ENCODE data around the gene PHF21B.
"Not testable (repeated sequence)": the region's sequence is repeated elsewhere in the genome, so short reads cannot be mapped to it uniquely, and the experiment has no call there.

The PHF21B gene

DNA sequence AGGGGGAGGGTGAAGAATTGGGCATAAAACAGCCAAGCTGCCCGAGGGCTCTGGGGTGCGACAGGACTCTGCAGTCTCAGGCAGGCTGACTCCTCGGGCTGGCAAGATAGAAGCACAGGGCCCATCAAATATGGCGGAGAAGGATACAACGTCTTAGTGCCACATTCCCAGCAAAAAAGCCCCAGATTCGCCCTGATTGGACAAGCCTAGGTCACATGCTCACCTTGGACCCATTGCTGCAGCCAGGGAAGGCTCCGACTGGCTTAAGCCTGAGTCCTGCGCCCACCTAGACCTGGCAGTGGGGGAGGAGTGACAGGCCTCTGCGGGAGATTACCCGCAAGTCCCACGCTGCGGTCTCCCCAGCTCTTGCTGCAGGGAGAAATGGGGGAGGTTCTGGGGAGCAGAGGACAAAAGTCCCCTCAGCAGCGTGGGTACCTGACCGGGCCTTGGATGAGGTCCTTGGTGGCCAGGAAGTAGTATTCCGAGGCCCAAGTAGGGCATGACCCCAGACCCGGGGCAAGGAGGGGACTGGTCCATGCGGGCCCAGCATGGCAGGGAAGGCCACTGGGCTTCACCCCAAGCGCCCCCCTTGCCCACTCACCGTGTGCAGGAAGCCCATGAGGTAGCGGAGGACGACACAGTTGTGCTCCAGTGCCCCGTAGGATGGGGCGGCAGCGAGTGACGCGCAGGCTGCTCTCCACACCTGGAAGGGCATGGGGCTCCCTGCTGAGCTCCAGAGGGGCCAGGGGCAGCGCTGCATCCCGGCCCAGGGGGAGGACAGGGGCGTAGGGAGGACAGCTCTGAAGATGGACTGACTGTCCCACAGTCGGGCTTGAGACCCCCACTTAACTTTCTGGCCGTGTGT is 144.4 kb downstream of the PHF21B start:
- no peak for DNase-seq

DNA sequence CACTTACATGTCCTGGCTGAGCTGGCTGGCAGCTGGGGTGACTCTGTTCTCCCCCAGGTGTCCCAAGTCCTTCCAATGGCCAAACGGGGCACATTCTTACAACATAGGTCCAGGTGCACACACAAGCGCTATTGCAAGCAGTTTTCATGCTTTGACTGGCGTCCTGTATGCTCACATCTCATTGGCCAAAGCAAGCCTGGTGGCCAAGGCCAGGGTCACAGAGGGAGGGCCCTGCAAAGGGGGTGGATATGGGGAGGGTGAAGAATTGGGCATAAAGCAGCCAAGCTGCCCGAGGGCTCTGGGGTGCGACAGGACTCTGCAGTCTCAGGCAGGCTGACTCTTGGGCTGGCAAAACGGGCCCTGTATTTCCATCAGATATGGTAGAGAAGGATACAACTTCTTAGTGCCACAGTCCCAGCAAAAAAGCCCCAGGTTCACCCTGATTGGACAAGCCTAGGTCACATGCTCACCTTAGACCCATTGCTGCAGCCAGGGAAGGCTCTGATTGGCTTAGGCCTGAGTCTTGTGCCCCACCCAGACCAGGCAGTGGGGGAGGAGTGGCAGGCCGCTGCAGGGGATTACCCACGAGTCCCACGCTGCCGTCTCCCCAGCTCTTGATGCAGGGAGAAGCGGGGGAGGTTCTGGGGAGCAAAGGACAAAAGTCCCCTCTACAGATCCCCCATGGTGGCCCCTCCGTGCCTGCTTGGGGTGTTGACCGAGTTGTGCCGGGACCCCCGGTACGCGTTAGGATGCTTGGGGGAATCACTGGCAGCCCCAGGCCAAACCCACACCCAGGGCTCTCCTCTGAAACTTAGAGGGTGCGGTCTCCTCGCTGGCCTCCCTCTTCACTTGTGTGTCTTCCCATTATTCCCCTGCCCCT is 146.6 kb downstream of the PHF21B start:
- DNase-seq: no peak

DNA sequence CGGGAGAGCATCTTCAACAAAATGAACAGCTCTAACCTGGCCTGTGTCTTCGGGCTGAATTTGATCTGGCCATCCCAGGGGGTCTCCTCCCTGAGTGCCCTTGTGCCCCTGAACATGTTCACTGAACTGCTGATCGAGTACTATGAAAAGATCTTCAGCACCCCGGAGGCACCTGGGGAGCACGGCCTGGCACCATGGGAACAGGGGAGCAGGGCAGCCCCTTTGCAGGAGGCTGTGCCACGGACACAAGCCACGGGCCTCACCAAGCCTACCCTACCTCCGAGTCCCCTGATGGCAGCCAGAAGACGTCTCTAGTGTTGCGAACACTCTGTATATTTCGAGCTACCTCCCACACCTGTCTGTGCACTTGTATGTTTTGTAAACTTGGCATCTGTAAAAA is 147.5 kb downstream of the PHF21B start:
- DNase-seq: no peak

DNA sequence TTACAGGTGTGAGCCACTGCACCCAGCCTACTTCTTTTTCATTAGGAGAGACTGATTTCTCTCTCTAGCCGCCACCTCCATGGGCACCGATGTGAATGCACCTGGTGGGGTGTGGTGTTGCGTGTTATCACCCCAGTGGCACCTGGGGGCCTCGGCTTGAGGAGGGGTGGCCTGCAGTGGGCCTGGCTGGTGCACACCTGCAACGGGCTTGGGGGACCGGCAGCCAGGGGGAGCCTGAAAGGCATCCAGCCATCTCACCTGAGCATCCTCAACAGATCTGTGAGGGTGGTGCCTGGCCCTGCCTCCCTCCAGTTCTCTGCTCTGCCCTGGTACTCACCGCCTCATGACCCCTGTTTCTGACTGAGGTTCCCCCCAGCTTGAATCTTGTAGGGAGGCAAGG is 148.6 kb downstream of the PHF21B start:
- DNase-seq: no peak

DNA sequence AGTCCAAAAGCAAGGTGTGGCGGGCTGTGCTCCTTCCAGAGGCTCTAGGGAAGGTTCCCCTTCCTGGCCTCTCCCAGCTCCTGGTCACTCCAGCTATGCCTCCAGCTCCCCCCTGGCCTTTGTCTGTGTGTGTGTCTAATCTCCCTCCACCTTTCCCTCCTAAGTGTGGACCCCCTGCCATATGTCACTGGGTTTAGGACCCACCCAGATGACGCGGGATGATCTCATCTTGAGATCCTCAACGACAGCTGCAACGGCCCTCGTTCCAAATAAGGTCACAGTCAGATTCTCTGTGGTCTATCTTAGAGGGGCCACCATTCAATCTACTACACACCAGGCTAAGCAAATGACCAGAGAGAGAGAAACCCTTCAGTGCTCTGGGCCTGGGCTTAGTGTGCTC is 149.5 kb downstream of the PHF21B start:
- DNase-seq: no peak

DNA sequence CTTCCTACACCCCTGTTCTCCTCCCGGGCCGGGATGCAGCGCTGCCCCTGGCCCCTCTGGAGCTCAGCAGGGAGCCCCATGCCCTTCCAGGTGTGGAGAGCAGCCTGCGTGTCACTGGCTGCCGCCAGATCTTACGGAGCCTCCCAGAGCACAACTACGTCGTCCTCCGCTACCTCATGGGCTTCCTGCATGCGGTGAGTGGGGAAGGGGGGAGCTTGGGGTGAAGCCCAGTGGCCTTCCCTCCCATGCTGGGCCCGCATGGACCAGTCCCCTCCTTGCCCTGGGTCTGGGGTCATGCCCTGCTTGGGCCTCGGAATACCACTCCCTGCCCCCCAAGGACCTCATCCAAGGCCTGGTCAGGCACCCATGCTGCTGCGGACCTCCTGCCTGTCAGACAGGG is 150.2 kb downstream of the PHF21B start:
- no peak for DNase-seq

DNA sequence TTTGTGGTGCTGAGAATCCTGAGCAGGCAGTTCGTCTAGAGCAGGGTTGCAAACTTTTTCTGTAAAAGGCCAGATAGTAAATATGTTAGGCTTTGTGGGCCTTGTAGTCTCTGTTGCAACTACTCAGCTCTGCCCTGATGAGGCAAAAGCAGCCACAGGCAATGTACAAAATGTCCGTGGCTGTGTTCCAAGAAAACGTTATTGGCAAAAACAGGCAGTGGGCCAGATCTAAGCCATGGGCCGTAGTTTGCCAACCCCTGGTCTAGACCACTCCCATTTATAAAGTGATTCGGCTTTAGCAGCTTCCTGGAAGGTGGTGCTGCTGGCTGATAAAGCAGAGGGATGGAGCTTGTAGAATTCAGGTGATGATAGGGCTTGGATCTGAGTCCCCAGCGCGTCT is 151.0 kb downstream of the PHF21B start:
- DNase-seq: not testable (repeated sequence)

DNA sequence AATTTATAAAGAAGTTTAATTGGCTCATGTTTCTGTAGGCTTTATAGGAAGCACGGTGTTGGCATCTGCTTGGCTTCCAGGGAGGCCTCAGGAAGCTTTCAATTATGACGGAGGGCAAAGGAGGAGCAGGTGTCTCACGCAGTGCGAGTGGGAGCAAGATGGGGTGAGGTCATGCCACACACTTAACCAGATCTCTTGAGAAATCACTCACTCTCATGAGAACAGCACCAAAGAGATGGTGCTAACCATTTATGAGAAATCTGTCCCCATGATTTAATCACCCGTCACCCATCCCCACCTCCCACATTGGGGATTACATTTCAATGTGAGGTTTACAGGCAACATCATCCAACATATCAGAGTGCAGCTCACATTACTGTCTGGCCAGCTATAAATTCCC is 153.9 kb downstream of the PHF21B start:
- no peak for DNase-seq

DNA sequence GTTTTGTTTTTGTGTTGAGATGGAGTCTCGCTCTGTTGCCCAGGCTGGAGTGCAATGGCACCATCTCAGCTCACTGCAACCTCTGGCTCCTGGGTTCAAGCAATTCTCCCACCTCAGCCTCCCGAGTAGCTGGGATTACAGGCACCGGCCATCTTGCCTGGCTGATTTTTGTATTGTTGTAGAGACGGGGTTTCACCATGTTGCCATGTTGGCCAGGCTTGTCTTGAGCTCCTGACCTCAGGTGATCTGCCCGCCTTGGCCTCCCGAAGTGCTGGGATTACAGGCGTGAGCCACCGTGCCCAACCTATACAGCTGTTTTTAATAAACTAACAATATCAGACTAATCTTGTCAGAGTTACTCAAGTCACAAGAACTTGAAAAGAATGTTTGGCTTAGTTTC is 155.2 kb downstream of the PHF21B start:
- DNase-seq: not testable (repeated sequence)

DNA sequence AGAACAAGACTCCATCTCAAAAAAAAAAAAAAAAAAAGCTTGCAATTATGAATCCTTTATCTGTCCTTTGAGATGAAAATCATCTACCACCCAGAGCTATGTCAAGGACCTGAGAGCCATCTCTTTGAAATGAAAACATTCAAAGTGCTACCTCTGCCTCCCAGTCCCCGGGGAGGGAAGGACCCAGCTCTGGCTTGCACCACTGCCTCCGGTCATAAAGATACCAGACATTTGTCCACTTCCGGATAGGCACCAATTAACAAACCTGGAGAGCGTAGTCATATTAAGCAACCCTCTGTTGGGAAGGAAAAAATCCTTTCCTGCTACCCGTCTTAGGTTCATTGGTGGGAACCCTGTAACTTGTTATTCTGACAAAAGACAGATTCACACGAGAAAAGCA is 158.9 kb downstream of the PHF21B start:
- DNase-seq: no peak

DNA sequence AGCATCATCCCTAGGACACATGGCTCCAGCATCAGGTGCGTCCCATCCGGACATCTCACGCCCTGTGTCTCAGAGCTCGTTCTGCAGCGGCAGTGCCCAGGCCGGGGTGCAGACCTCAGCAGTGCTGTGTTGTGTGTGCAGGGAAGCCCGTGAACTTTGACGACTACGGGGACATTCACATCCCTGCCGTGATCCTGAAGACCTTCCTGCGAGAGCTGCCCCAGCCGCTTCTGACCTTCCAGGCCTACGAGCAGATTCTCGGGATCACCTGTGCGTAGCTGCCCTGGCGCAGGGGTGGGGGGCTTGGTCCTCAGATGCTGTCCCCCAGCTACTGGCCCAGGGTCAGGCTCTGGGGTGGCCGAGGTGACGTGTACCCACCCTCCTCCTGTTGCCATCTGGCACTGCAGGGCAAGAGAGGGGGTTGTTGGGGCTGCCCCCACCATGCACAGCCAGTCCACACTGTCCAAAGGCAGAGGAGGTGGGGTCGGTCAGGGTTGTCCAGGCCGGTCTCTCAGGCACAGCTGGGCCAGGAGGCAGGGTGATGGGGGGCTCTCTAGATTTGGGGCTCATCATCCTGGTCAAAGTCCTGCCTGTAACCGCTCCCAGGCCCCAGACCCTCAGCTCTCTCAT is 160.9 kb downstream of the PHF21B start:
- DNase-seq: no peak

DNA sequence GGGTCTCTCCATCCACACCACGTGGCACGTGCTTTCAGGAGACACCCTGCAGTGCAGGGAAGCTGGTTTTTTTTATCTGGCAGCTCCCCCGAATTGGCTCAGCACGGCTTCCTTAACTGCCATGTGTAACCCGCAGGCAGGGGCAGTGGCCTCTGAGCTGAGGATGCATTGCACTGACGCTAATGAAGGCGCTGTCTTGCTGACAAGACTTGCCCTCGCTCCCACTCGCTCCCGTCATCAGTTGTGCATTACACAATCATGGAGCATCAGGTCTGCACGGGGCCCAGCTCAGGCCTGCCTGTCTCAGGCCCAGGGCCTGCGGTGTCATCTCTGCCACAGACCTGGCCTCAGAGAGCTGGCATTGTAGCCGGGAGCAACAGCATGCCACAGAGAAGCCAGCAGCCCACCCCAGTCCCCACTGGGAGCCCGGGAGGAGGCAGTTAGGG is 161.5 kb downstream of the PHF21B start:
- no peak for DNase-seq

DNA sequence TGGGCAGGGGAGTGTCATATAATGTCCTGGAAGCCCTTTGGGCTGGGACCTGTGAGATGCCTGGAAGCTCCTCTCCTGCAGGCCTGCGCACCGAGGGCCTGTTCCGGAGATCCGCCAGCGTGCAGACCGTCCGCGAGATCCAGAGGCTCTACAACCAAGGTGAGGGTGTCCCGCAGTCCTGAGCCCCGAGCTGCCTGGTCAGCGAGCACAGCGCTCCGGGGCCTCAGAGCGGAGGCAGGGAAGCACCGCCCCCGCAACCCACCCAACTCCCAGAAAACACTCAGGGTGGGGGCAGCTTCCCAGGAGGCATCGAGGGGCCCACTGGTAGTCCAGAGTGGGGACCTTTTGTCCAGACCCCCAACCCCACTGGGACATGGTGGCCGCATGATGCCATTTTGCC is 161.9 kb downstream of the PHF21B start:
- no peak for DNase-seq

DNA sequence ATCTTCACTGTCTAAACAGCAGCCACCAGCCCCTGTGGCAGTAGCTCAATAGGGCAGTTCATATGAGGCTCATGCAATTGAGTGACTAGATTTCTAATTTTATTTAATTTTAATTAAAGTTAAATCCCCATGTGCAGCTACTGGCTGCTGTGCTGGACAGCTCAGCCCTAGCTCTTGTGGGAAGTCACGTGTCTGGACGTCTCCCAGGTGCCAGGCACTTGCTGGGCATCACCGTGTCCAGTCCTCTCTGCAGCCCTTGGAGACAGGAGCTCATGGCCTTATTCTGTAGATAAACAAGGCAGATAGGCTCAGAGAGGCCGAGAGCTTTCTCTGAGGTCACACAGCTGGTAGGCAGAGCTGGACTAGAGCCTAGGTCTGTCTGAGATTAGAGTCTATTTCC is 162.4 kb downstream of the PHF21B start:
- no peak for DNase-seq

DNA sequence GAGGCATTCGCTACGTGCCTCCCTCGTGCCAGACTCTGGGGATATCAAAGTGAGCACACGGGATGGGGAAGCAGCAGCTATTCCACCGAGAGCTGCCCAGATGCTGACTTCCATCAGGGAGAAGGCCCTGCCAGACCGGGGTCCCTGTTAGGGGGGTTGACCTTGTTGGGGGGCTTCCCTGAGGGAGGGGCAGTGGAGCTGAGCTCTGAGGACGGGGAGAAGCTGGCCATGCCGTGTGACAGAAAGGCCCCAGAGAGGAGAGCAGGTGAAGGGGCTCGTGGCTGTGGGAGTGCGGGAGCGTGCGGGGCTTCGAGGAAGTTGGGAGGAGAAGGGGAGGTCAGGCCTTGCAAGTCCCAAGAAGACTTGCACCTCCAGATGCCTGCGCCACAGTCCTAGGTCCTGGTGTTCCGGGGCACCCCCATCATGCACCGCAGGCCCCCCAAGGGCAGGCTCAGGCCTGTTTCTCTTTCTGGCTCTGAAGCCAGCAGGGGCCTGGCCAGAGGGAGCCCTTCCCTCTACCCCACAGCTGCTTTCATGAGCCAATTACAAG is 163.0 kb downstream of the PHF21B start:
- DNase-seq: no peak

DNA sequence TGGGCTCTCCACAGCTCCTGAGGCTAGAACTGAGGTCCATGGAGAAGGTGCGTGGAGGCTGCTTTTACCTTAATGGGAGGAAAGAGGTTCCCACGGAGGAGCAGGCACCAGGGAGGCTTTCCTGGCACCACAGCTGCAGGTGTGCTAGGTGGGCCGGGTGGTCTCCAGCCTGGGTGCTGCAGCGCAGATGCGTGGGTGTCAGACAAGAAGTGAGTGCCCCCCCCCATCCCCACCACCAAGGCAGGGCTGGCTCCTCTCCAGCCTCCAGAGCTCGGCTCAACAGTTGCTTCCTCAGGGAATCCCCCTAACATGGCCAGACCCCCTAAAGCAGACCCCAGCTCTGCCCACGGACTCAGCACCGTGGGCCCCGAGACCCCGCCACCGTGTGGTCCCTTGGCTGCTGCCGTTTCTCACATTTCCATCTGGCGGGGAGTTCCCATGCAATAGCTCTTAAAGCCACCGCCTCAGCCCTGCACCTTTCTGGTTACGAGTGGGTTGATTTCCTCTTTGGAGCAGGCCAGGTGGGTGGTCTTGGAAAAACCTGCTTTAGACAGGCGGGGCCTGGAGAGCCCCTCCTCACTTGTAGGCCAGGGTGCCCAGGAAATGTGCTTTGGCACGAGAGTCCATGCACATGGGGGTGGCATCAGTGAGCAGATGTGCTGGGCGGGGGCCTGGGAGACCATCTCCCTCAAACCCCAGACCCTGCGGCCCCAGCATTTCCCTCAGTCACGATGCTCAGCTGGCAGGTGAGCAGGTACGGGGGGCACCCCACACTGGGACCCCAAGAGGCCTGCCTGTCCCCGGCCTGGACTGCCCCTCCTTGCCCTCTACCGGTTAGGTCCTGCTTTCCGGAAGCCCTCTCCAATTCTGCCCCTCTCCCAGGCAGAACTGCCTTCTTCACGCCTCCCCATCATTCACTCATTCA is 163.7 kb downstream of the PHF21B start:
- no peak for DNase-seq

DNA sequence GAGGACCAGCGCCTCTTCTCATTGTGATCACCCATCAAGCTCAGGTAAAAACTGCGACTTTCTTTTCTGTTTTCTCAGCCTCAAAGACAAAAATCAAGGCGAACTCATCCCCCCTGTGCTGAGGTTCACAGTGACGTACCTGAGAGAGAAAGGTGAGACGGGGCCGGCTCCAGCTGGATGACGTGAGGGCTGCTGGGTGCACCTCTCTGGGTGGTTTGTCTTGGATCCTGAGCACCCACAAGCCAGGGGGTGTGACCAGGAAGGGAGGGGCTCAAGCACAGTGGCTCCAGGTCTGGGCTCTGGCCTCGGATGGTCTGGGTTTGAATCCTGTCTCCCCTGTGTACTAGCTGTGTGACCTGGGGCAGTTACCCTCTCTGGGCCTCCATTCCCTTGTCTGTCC is 164.6 kb downstream of the PHF21B start:
- DNase-seq: no peak

DNA sequence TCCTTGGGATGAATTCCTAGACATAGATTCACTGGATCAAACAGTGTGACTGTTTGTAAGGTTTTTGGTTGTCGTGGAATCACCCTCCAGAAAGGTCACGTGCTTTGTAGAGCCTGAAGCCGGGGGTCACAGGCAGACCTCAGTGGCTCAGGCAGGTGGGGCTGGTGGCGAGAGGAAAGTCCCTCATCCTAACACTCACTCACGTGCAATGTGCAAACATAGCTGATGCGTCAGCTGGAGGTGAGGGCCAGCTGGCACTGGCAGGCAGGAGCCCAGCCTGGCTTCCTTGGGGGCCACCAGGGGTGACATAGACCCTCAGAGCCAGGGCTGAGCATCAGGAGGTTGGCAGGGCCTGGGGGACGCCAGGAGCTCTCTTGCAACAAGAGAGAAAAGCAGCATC is 167.4 kb downstream of the PHF21B start:
- no peak for DNase-seq

DNA sequence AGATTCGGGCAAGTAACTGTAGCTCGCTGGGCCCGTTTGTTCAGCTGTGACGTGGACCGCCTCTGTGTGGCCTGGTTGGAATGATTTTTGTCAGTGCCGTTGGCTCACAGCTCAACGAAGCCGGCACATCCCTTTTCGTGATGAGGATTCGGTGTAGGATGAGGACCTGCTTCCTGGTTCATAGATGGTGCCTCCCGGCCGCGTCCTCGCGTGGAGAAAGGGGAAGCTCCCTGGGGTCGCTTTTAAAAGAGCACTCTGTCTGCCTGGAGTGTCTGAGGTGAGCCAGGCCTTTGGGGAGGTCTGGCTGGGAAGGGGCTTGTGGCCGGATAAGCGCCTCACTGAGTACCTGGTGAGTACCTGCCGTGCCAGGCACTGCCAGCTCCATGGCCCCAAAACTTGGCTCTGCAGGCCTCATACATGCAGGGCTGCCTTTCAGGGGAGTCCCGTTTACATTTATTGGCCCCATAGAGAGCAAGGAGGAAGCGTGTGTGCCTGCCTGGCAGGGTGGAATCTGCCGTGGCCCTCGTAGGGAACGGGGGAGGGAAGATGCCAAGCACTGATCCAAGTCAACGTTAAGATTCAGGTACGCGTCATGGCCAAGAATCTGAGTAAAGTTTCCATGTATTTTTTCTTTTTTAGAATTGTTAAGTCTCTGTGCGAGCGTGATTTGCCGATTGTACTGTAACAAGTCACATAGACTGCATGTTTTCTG is 169.0 kb downstream of the PHF21B start:
- DNase-seq: no peak

DNA sequence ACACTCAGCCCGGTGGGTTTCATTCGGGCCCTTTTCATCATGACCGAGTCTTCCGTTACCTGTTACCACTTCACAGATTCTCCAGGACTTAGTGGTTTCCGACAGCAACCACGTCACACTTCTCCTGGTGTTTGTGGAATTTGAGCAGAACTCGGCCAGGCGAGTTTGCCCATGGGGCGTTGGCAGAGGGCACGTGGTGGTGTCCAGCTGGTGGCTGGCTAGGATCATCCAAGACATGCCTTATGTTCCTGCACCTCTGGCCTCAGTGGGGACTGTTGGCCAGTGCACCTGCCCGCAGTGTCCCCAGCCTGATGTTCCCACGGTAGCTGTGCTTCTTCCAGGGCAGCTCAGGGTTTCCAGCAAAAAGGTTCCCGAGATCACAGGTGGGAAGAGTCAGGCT is 170.1 kb downstream of the PHF21B start:
- no peak for DNase-seq

DNA sequence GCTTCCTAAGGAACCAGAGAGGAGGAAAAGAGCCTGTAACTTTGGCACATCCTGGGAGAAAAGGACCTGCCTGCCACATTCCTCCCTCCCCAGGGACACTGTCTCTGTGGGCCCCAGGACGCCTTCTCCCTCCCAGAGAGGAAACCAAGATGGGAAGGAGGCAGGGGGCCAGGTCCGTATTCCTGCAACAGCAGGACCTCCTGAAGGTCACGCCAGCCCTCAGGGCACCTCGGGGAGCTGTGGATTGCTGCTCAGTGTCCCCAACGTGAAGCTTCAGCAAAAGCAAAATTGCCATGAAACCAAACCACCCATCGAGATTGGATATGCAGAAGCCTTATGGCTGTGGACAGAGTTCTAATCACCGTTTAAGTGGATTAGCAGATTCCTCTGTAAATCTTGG is 170.7 kb downstream of the PHF21B start:
- no peak for DNase-seq

All from T-helper 1 cell (primary cell).